PC-3 (cell line): ENCODE measurements around the gene DCDC2. TPM values are rescaled to one million over a fixed set of nuclear protein-coding genes. Genes with fewer than 3 reads are reported as not detected.

Source experiments
- ATAC-seq: fragments of 200-7000 bp; cut with Tn5 transposase; 2 replicates; pipeline ENCODE4 v1.9.1; 2020; ENCODE audit warnings: mild to moderate bottlenecking, moderate library complexity
- BruUV-seq: library from RNA; stranded (reverse); fragments of 400-500 nt; replicated peaks from 2 replicates; lab custom pipeline; 2021; lab: Mats Ljungman, UMichigan
- CTCF ChIA-PET: fragments of 300-600 bp; sonication (Branson Sonifier 250); formaldehyde crosslinking; loops from one replicate; lab custom pipeline; 2022; ENCODE audit warnings: antibody characterized with exemption; lab: Charles Lee
- POLR2A ChIA-PET: fragments of 300-600 bp; sonication (Branson Sonifier 250); formaldehyde crosslinking; loops from one replicate; lab custom pipeline; 2022; ENCODE audit warnings: antibody characterized with exemption; ENCODE audit not compliant: unreplicated experiment; lab: Charles Lee
- DNase-seq: peaks from one replicate; pipeline ENCODE4 v3.0.0-alpha.2; 2015
- H2AFZ ChIP-seq: fragments of 300-600 bp; sonication (generic); 2 replicates; pipeline ENCODE4 v1.6.0; 2016; ENCODE audit warnings: antibody characterized with exemption, low read length
- H3F3A ChIP-seq: fragments of 300-600 bp; sonication (generic); one replicate; pipeline ENCODE4 v1.6.0; 2017; ENCODE audit warnings: antibody characterized with exemption, low read length, control low read depth, mild to moderate bottlenecking; ENCODE audit not compliant: unreplicated experiment
- H3K27ac ChIP-seq: fragments of 300-600 bp; sonication (generic); 2 replicates; pipeline ENCODE4 v1.5.1; 2016; ENCODE audit warnings: mild to moderate bottlenecking, low read length
- H3K27me3 ChIP-seq: fragments of 300-600 bp; sonication (generic); 2 replicates; pipeline ENCODE4 v1.6.1; 2016; ENCODE audit warnings: low read length, mixed read lengths
- H3K36me3 ChIP-seq: fragments of 300-600 bp; sonication (generic); 2 replicates; pipeline ENCODE4 v1.6.1; 2016; ENCODE audit warnings: low read depth, mixed run types, low read length, mixed read lengths
- H3K4me1 ChIP-seq: fragments of 300-600 bp; sonication (generic); 2 replicates; pipeline ENCODE4 v1.5.1; 2016; ENCODE audit warnings: low read length; ENCODE audit not compliant: insufficient read depth
- H3K4me2 ChIP-seq: fragments of 300-600 bp; sonication (generic); 2 replicates; pipeline ENCODE4 v1.6.0; 2016; ENCODE audit warnings: low read length
- H3K4me3 ChIP-seq: fragments of 300-600 bp; sonication (generic); 2 replicates; pipeline ENCODE4 v1.5.1; 2016; ENCODE audit warnings: mild to moderate bottlenecking, low read length, mixed read lengths
- H3K79me2 ChIP-seq: fragments of 300-600 bp; sonication (generic); 2 replicates; pipeline ENCODE4 v1.6.1; 2017; ENCODE audit warnings: low read length, mixed read lengths
- H3K9ac ChIP-seq: fragments of 300-600 bp; sonication (generic); 2 replicates; pipeline ENCODE4 v1.6.0; 2016; ENCODE audit warnings: mild to moderate bottlenecking, low read length
- H3K9me2 ChIP-seq: fragments of 300-600 bp; sonication (generic); replicated peaks from 2 replicates; pipeline ENCODE4 v1.6.1; 2016; ENCODE audit warnings: mixed run types, low read length, mixed read lengths
- H3K9me3 ChIP-seq: fragments of 300-600 bp; sonication (generic); 2 replicates; pipeline ENCODE4 v1.6.1; 2016; ENCODE audit warnings: low read length, mixed read lengths
- H4K20me1 ChIP-seq: fragments of 300-600 bp; sonication (generic); 2 replicates; pipeline ENCODE4 v1.6.1; 2016; ENCODE audit warnings: low read length, mixed read lengths
- EZH2 ChIP-seq: fragments of 300-600 bp; sonication (generic); IDR thresholded peaks from one replicate; pipeline ENCODE4 v1.6.1; 2017; ENCODE audit warnings: antibody characterized with exemption, mild to moderate bottlenecking, low read length; ENCODE audit not compliant: unreplicated experiment
- EZH2phosphoT487 ChIP-seq: fragments of 300-600 bp; sonication (generic); IDR thresholded peaks from 2 replicates; pipeline ENCODE4 v1.6.1; 2018; ENCODE audit warnings: mild to moderate bottlenecking, antibody characterized with exemption, low read length, borderline replicate concordance
- intact Hi-C: fragments of 100-400 bp; cut with micrococcal nuclease; formaldehyde crosslinking; loops from 2 replicates; pipeline ENCODE4 v1.9.0; 2023
- total RNA-seq: library from RNA; depleted of rRNA; stranded (reverse); fragments of >200 nt; gene quantifications from 2 replicates; pipeline ENCODE4 v1.2.3, GENCODE V29; 2014
- TF ChIP-seq, protein P1 (sequence below): fragments of 300-600 bp; sonication (generic); conservative IDR thresholded peaks from 2 replicates; pipeline ENCODE4 v1.5.1; 2017; ENCODE audit warnings: antibody characterized with exemption, low read depth, mild to moderate bottlenecking, low read length

The DCDC2 gene
- total RNA-seq, 1 experiment from 2014 or later: 0.11 TPM

GRCh38 chr6:24403501-24403824 is 45.6 kb upstream of the DCDC2 start:
- TF ChIP-seq EZH2 (no peak), EZH2phosphoT487 (no peak)
- TF ChIP-seq, protein P1, sequence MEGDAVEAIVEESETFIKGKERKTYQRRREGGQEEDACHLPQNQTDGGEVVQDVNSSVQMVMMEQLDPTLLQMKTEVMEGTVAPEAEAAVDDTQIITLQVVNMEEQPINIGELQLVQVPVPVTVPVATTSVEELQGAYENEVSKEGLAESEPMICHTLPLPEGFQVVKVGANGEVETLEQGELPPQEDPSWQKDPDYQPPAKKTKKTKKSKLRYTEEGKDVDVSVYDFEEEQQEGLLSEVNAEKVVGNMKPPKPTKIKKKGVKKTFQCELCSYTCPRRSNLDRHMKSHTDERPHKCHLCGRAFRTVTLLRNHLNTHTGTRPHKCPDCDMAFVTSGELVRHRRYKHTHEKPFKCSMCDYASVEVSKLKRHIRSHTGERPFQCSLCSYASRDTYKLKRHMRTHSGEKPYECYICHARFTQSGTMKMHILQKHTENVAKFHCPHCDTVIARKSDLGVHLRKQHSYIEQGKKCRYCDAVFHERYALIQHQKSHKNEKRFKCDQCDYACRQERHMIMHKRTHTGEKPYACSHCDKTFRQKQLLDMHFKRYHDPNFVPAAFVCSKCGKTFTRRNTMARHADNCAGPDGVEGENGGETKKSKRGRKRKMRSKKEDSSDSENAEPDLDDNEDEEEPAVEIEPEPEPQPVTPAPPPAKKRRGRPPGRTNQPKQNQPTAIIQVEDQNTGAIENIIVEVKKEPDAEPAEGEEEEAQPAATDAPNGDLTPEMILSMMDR: no peak
- H4K20me1 ChIP-seq: peaks cover 13% of the 10 kb centered on the region; the same call in 1 of the 2 replicates
- peak overlapping the region; percentile 85 for H2AFZ ChIP-seq
- DNase-seq (no peak), ATAC-seq (no peak)
- peaks cover 18% of the 10 kb centered on the region for H3K4me1 ChIP-seq
- no peaks in the 10 kb centered on the region for H3K27me3 ChIP-seq
- BruUV-seq: no TSS peak
- peak overlapping the region; percentile 88 for H3K4me2 ChIP-seq
- intact Hi-C loops: no loop called here
- peak overlapping the region; percentile 96 for H3K4me3 ChIP-seq
- H3K9me3 ChIP-seq: no peaks in the 10 kb centered on the region
- 0 out of 2 replicates have a peak overlapping the region, but pooled peaks have one; percentile 19 for H3K27ac ChIP-seq
- H3K9ac ChIP-seq: peak overlapping the region; percentile 91
- no peaks in the 10 kb centered on the region for H3K9me2 ChIP-seq
- CTCF ChIA-PET: no interaction called here
- POLR2A ChIA-PET: no interaction called here
- peaks cover 53% of the 10 kb centered on the region for H3K79me2 ChIP-seq
- peaks cover 12% of the 10 kb centered on the region for H3K36me3 ChIP-seq
- no peaks in the 10 kb centered on the region for H3F3A ChIP-seq

DNA sequence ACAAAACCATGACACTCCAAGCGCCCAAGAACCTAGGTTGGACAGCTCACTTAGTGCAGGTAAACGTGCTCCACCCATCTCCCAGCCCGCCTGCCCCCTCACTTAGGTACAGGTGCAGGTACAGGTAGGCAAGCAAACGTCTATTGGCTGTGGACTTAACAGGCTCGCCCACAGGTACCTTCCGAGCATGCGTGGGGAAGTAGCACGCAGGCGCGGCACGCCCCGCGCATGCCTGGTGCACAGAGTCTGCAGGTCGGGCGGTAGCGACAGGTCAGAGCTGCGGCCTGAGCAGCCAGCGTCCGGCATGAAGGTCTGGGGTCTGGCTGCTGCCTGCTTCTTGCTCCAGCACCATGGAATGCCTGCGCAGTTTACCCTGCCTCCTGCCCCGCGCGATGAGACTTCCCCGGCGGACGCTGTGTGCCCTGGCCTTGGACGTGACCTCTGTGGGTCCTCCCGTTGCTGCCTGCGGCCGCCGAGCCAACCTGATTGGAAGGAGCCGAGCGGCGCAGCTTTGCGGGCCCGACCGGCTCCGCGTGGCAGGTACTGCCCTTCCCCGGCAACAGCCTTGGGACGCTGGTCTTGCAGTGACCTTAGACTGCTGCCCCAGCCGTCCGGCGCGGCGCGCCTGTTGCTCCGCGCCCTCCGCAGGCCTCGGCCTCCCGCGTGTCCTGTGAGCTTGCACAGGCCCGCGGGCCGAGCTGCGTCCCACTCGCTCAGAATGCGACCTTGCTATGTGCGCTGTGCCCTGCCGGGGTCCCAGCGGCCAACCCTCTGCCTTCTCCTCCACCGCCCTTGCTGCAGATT is 45.0 kb upstream of the DCDC2 start, which contains the start of gene MRS2:
Gene MRS2, plus strand, starts transcription at position 240 of the 804 bp plus-strand sequence. Its CDS starts 111 bp downstream, at position 351.
- peak within 1 kb of the TSS; percentile 19; the same call in 1 of the 2 replicates for H3K27ac ChIP-seq
- POLR2A ChIA-PET: no interaction called here

More for the DNA sequence above, 45.0 kb upstream of the DCDC2 start, which contains the start of gene MRS2:
- peaks cover 18% of the 10 kb centered on the region for H3K4me1 ChIP-seq
- peaks cover 50% of the 10 kb centered on the region for H3K79me2 ChIP-seq
- TF ChIP-seq, protein P1: no peak
- TF ChIP-seq EZH2phosphoT487 (no peak), EZH2 (no peak)
- CTCF ChIA-PET: interaction anchor here (1.2 kb wide), 1 partner anchor 43 kb away, joined by 4 read pairs; no protein-coding TSS in a partner anchor
- no TSS peak for BruUV-seq
- H3K27me3 ChIP-seq: no peaks in the 10 kb centered on the region
- ATAC-seq: peak; percentile 97
- H3K9me2 ChIP-seq: no peaks in the 10 kb centered on the region
- H3K9me3 ChIP-seq: no peaks in the 10 kb centered on the region
- H3K9ac ChIP-seq: peak within 1 kb of the TSS; percentile 91
- peak within 1 kb of the TSS; percentile 88 for H3K4me2 ChIP-seq
- H4K20me1 ChIP-seq: peaks cover 13% of the 10 kb centered on the region; the same call in 1 of the 2 replicates
- H2AFZ ChIP-seq: peak within 1 kb of the TSS; percentile 85
- intact Hi-C loops: no loop called here
- DNase-seq: peak; percentile 96
- peak within 1 kb of the TSS; percentile 96 for H3K4me3 ChIP-seq
- peaks cover 6% of the 10 kb centered on the region for H3K36me3 ChIP-seq
- no peaks in the 10 kb centered on the region for H3F3A ChIP-seq
